Measurements from ENCODE around the gene PEX5L.

The PEX5L gene

DNA sequence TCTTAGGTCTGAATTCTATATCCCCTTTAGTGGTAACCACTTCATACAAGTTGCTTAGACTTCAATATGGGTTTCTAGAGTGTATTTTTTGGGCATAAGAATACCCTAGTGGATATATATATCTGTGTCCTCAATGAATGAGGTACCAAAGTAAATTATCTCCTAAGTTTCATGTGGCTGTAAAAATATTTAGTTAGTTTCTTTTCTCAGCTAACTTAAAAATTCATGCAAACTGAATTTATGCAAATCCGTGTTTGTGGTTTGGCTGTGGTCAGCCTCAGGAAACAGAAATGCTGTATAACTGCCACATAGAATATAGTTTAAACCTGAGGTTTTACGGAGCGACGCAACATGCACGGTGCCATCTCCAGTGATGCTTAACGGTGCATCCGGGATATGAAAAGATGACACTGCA lies 80.3 kb downstream of the PEX5L start:
- no peak for TF ChIP-seq POLR2A (IDR thresholded peaks at IDR 0.05; ENCODE audit: low read length)
- no peak for TF ChIP-seq GATA1 (IDR thresholded peaks at IDR 0.05; ENCODE audit: low read depth, low read length)
- DNase-seq, result no peak

- TF ChIP-seq GATA1 (IDR thresholded peaks at IDR 0.05; ENCODE audit: low read depth, low read length) (no peak), POLR2A (IDR thresholded peaks at IDR 0.05; ENCODE audit: low read length) (no peak)
- DNase-seq, result no peak
Measured at GRCh38 chr3:179955809-179956208, 80.9 kb downstream of the PEX5L start.

DNA sequence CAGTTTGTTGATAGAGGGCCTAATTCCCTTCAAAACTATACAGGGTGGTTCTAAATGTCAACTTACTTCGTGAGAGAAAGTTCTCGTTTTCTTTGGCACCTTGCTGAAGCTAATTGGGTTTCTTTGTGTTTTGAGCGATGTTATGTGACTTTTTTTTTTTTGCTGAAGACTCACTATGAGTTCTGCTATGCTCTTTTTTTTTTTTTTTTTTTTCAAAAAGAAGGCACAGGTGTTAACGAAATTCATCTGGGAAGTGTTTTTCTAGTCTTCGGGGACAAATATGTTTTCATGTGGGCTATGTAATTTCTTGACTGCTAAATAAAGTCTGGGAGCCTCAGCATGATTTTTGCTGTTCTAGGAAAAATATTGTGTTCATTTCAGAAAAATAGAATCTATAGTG lies 81.5 kb downstream of the PEX5L start:
- TF ChIP-seq POLR2A (IDR thresholded peaks at IDR 0.05; ENCODE audit: low read length) (no peak), GATA1 (IDR thresholded peaks at IDR 0.05; ENCODE audit: low read depth, low read length) (no peak)
- DNase-seq, result no peak

DNA sequence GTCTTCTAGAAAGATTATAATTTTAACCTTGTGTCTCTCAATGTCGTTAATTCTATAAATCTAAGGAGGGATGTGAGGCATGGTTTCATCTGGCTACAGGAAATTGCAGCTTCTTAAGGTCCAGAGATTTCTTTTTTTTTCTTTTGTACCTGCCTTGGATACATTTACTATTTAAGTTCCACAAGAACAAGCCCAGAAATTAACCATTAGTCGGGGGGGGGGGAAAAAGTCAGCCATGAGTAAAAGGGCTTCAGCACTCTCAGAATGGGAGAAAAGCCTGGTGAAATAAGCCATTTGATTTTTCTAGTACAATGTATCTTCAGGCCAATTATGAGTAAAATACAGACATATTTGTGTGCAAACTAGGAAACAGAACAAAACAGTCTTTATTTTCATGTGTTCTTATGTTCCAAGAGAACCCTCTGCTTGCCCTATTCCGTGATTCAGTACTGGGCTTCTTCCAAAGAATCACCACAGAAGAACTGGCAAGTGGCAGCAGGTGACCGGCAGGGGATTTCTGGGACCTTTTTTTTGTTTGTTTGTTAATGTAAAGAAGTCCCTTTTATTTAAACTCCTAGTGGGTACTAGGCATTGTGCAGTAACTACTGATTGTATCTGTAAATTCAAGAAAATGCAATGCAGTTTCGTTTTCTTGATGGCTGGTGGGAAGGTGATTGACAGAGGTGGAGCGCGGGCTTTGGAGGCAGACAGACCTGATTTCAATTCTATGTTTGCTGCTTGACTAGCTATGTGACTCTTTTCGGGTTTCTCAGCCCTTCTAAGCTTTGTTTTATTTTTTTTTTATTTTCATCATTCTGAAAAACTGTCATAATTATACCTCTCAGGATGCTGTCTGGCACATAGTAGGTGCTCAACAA lies 82.5 kb downstream of the PEX5L start:
- no peak for DNase-seq
- no peak for TF ChIP-seq POLR2A (IDR thresholded peaks at IDR 0.05; ENCODE audit: low read length)
- TF ChIP-seq GATA1 (IDR thresholded peaks at IDR 0.05; ENCODE audit: low read depth, low read length), result no peak

GRCh38 chr3:179950840-179951239 lies 85.9 kb downstream of the PEX5L start:
- TF ChIP-seq POLR2A (IDR thresholded peaks at IDR 0.05; ENCODE audit: low read length), result no peak
- no peak for TF ChIP-seq GATA1 (IDR thresholded peaks at IDR 0.05; ENCODE audit: low read depth, low read length)

DNA sequence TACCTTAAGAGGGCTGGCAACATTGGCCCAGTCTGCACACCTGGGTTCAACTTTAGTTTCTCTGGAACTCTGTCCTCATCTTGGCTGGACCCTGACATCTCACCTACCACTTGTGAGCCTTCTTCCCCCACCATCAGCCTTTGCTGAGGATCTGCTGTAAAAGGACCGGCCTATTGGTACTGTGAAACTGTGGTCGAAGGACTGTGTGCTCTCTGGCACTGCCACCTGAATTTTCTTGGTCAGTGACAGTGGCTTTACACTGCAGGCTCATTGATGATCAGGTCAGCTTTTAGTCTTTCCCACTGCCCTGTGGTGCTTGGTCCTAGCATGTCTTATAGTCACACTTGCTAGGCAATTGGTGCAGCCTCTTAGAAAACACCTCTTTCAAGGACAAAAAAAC lies 86.9 kb downstream of the PEX5L start:
- no peak for DNase-seq
- TF ChIP-seq POLR2A (IDR thresholded peaks at IDR 0.05; ENCODE audit: low read length) (no peak), GATA1 (IDR thresholded peaks at IDR 0.05; ENCODE audit: low read depth, low read length) (no peak)

More at GRCh38 chr3:179950840-179951239, 85.9 kb downstream of the PEX5L start:
- DNase-seq, result no peak

DNA sequence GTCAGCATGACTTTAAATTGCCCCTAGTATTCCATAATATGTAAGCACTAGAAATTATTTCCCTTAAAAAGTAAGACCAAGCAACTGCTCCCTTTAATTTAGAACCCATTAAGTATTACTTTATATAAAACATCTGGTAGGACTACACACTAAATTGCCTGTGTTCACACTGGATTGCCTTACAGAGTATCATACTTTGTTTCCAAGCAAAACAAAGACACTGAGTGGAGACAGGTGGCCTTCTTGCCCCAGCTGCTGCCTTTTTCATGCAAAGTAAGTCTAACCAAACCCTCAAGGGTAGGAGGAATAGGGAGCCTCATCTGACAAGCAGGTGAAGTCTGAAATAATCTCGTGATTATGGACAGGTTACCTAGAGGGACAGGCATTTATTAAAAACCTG lies 87.3 kb downstream of the PEX5L start:
- no peak for DNase-seq
- no peak for TF ChIP-seq GATA1 (IDR thresholded peaks at IDR 0.05; ENCODE audit: low read depth, low read length)
- TF ChIP-seq POLR2A (IDR thresholded peaks at IDR 0.05; ENCODE audit: low read length), result no peak

- TF ChIP-seq GATA1 (IDR thresholded peaks at IDR 0.05; ENCODE audit: low read depth, low read length) (no peak), POLR2A (IDR thresholded peaks at IDR 0.05; ENCODE audit: low read length) (no peak)
- DNase-seq, result no peak
Measured at GRCh38 chr3:179948740-179949139, 88.0 kb downstream of the PEX5L start.

DNA sequence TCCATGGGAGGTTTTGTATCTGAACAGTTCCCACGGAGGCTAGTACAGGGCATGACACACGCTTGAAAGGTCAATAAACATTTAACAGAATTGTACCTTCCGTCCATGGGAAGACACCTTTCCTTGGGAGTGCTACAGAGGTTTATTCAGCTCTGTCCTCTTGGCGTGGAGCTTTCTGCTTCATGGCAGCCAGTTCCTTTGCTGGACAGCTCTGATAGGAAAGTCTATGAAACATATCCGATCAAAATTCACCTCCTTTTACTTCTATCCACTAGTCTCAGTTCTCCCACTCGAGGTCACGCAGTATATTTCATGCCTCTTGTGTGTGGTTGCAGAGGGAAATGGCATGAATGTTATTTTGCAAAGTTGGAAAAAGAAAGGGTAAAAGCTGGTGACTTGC lies 91.2 kb downstream of the PEX5L start:
- no peak for DNase-seq
- TF ChIP-seq POLR2A (IDR thresholded peaks at IDR 0.05; ENCODE audit: low read length) (no peak), GATA1 (IDR thresholded peaks at IDR 0.05; ENCODE audit: low read depth, low read length) (no peak)

DNA sequence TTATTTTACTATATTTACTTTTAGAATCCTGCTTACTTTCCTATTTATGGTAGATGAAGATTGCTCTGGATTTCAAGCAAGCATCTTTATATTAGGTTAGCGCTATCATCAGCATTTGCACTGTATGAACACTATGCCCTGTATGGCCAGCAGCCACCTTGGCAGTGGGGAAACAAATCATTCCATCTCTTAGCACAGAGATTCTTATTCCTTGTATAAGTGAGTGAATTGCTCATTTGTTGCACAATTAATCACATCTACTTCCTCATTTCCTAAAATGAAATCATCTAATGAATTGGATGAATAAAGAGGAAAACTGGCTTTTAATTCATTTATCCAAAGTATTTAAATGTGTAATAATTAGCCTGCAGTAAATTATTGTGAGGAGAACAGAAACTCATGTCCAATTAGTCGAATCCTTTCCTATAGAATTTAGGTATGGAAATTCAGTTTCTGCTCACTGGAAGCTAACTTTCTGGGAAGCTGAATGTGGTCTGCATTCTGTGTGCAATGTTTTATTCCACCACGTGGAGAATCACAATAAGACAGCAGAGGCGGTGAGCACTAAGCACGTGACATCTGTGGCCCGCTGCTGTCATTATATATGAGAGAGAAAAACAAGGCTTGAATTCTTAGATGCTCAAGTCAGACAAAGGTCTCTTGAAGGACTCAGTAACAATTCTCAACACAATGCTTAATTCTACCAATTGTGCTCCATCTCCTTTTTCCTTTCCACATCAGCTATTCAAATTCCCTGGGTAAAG lies 93.4 kb downstream of the PEX5L start:
- TF ChIP-seq POLR2A (IDR thresholded peaks at IDR 0.05; ENCODE audit: low read length) (no peak), GATA1 (IDR thresholded peaks at IDR 0.05; ENCODE audit: low read depth, low read length) (no peak)
- no peak for DNase-seq

DNA sequence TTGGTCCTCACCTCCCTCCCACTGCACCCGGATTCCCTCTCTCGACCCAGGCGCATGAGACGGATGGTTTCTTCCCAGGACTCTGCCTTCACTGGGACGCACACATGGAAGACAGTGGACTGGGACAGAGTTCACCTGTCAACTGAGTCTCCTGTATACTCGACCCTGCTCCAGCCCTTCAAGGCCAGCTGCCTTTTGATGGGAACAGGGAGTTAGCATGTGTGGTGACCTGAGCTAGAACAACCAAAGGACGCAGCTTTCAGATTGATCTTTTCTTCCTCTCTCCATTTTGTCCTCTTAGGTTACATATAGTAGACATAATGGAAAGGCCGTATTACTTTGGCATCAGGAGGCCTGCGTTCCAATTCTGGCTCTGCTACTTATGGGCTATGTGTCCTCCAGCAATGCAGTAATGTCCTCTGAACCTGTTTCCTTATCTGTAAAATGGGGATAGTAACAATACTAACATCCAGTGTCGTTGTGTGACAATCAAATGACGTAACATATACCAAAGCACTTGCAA lies 94.1 kb downstream of the PEX5L start:
- TF ChIP-seq GATA1 (IDR thresholded peaks at IDR 0.05; ENCODE audit: low read depth, low read length), result no peak
- TF ChIP-seq POLR2A (IDR thresholded peaks at IDR 0.05; ENCODE audit: low read length), result no peak
- no peak for DNase-seq

DNA sequence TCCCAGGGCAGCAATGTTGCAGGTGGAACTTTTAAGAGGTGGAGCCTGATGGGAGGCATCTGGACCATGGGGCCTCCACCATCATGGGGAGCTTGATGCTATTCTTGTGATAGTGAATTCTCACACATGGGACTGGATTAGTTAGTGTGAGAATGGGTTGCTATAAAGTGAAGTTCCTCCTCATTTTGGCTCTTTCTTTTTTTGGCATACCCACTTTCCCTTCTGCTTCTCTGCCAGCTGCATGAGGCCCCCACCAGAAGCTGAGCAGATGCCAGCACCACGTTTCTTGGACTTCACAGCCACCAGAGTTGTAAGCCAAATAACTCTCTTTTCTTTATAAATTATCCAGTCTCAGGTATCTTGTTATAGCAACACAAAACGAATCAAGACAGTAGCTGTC lies 101.0 kb downstream of the PEX5L start:
- TF ChIP-seq POLR2A (IDR thresholded peaks at IDR 0.05; ENCODE audit: low read length), result no peak
- no peak for TF ChIP-seq GATA1 (IDR thresholded peaks at IDR 0.05; ENCODE audit: low read depth, low read length)
- no peak for DNase-seq

DNA sequence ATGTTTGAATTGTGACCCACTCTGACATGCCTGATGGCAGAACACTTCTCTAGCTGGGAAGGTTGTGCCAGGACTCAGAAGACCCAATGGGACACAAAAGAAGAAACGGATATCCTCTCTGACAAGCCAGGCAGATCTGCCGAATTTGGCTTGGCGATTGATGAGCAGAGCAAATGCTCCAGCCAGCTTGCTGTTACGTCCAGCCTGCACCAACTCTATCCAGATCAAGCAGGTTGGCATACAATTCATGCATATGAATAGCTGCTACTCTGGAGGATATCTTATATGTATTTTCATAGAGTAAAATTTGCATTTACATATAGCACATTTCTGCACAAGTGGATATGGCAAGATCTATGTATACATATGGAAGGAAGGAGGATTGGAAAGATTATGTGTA lies 102.8 kb downstream of the PEX5L start:
- no peak for DNase-seq
- TF ChIP-seq GATA1 (IDR thresholded peaks at IDR 0.05; ENCODE audit: low read depth, low read length), result no peak
- no peak for TF ChIP-seq POLR2A (IDR thresholded peaks at IDR 0.05; ENCODE audit: low read length)

- no peak for DNase-seq
Measured at GRCh38 chr3:179933080-179933479, 103.7 kb downstream of the PEX5L start.

More at GRCh38 chr3:179933080-179933479, 103.7 kb downstream of the PEX5L start:
- TF ChIP-seq POLR2A (IDR thresholded peaks at IDR 0.05; ENCODE audit: low read length), result no peak
- no peak for TF ChIP-seq GATA1 (IDR thresholded peaks at IDR 0.05; ENCODE audit: low read depth, low read length)
